GM19455 (cell line): Measurements from ENCODE around the gene SOX5.
"Not testable (repeated sequence)": the region's sequence is repeated elsewhere in the genome, so short reads cannot be mapped to it uniquely, and the experiment has no call there.

Experiments used
- ATAC-seq: cut with Tn5 transposase; IDR thresholded peaks from one replicate; pipeline ENCODE4 v1.9.1; 2021; ENCODE audit not compliant: unreplicated experiment

Gene SOX5

GRCh38 chr12:23555180-23555824, 394.2 kb downstream of the SOX5 start:
- ATAC-seq = no peak

GRCh38 chr12:23552417-23552816, 397.1 kb downstream of the SOX5 start:
- no peak for ATAC-seq

- ATAC-seq = no peak
Observed at GRCh38 chr12:23550753-23551152, 398.7 kb downstream of the SOX5 start.

- no peak for ATAC-seq
Observed at GRCh38 chr12:23548742-23549141, 400.7 kb downstream of the SOX5 start.

- ATAC-seq = no peak
Observed at GRCh38 chr12:23546756-23547155, 402.7 kb downstream of the SOX5 start.

GRCh38 chr12:23543767-23544166, 405.7 kb downstream of the SOX5 start:
- ATAC-seq = no peak

- ATAC-seq = no peak
Observed at GRCh38 chr12:23542187-23542586, 407.3 kb downstream of the SOX5 start.

GRCh38 chr12:23540572-23540971, 408.9 kb downstream of the SOX5 start:
- no peak for ATAC-seq

GRCh38 chr12:23536293-23536692, 413.2 kb downstream of the SOX5 start:
- ATAC-seq = peak; percentile 89

- no peak for ATAC-seq
Observed at GRCh38 chr12:23535441-23535840, 414.0 kb downstream of the SOX5 start.

- no peak for ATAC-seq
Observed at GRCh38 chr12:23534196-23534595, 415.3 kb downstream of the SOX5 start.

GRCh38 chr12:23533699-23534098, 415.8 kb downstream of the SOX5 start:
- ATAC-seq = no peak

GRCh38 chr12:23533265-23533664, 416.2 kb downstream of the SOX5 start:
- ATAC-seq = no peak

GRCh38 chr12:23528316-23528715, 421.2 kb downstream of the SOX5 start:
- ATAC-seq = no peak

- no peak for ATAC-seq
Observed at GRCh38 chr12:23525450-23526072, 423.9 kb downstream of the SOX5 start.

- no peak for ATAC-seq
Observed at GRCh38 chr12:23523339-23523738, 426.1 kb downstream of the SOX5 start.

- not testable (repeated sequence) for ATAC-seq
Observed at GRCh38 chr12:23519444-23519843, 430.0 kb downstream of the SOX5 start.

- not testable (repeated sequence) for ATAC-seq
Observed at GRCh38 chr12:23515785-23516184, 433.7 kb downstream of the SOX5 start.

- no peak for ATAC-seq
Observed at GRCh38 chr12:23510484-23510883, 439.0 kb downstream of the SOX5 start.

- ATAC-seq = not testable (repeated sequence)
Observed at GRCh38 chr12:23509832-23510231, 439.6 kb downstream of the SOX5 start.

GRCh38 chr12:23507785-23508184, 441.7 kb downstream of the SOX5 start:
- not testable (repeated sequence) for ATAC-seq

GRCh38 chr12:23505736-23506135, 443.7 kb downstream of the SOX5 start:
- ATAC-seq = not testable (repeated sequence)
